SK-N-SH treated with all-trans-retinoic acid at 6 μM for 48 hours (cell line): ENCODE results near the gene COX4I2.

Experiments
- ARNTL ChIP-seq: fragments of 450-650 bp; formaldehyde crosslinking; IDR thresholded peaks from 2 replicates; pipeline ENCODE4 v1.5.0; 2020; ENCODE audit warnings: low read depth, mild to moderate bottlenecking, moderate library complexity, borderline replicate concordance
- CSDC2 ChIP-seq: fragments of 250-450 bp; sonication (Bioruptor Pico); IDR thresholded peaks from 2 replicates; pipeline ENCODE4 v1.5.0; 2020; ENCODE audit warnings: mild to moderate bottlenecking, moderate library complexity
- ESRRG ChIP-seq: fragments of 250-450 bp; sonication (Bioruptor Pico); IDR thresholded peaks from 2 replicates; pipeline ENCODE4 v1.6.1; 2021; ENCODE audit warnings: mild to moderate bottlenecking
- ISL1 ChIP-seq: fragments of 250-450 bp; sonication (Bioruptor Pico); IDR thresholded peaks from 2 replicates; pipeline ENCODE4 v2.1.2; 2022; ENCODE audit warnings: mild to moderate bottlenecking, moderate library complexity
- PPARA ChIP-seq: fragments of 250-450 bp; sonication (Bioruptor Pico); IDR thresholded peaks from 2 replicates; pipeline ENCODE4 v1.5.0; 2020; ENCODE audit warnings: mild to moderate bottlenecking, borderline replicate concordance
- TCF4 ChIP-seq: fragments of 250-450 bp; sonication (Bioruptor Pico); IDR thresholded peaks from 2 replicates; pipeline ENCODE4 v1.8.0; 2021; ENCODE audit warnings: mild to moderate bottlenecking, moderate library complexity, borderline replicate concordance
- ZFP3 ChIP-seq: fragments of 250-450 bp; sonication (Bioruptor Pico); IDR thresholded peaks from 2 replicates; pipeline ENCODE4 v1.5.0; 2020; ENCODE audit warnings: mild to moderate bottlenecking, moderate library complexity
- ZNF70 ChIP-seq: fragments of 450-650 bp; formaldehyde crosslinking; IDR thresholded peaks from 2 replicates; pipeline ENCODE4 v1.5.0; 2020; ENCODE audit warnings: mild to moderate bottlenecking, moderate library complexity
- ZNF8 ChIP-seq: fragments of 450-650 bp; formaldehyde crosslinking; IDR thresholded peaks from 2 replicates; pipeline ENCODE4 v1.5.0; 2020; ENCODE audit warnings: mild to moderate bottlenecking, moderate library complexity
- TF ChIP-seq, protein P1 (sequence below): fragments of 250-450 bp; sonication (Bioruptor Pico); IDR thresholded peaks from 2 replicates; pipeline ENCODE4 v1.8.0; 2020; ENCODE audit warnings: mild to moderate bottlenecking, moderate library complexity, borderline replicate concordance
- TF ChIP-seq, protein P2 (sequence below): fragments of 250-450 bp; sonication (Bioruptor Pico); IDR thresholded peaks from 2 replicates; pipeline ENCODE4 v1.5.1; 2020; ENCODE audit warnings: low read depth, mild to moderate bottlenecking, moderate library complexity
- TF ChIP-seq, protein P3 (sequence below): fragments of 250-450 bp; sonication (Bioruptor Pico); IDR thresholded peaks from 2 replicates; pipeline ENCODE4 v1.5.0; 2020; ENCODE audit warnings: mild to moderate bottlenecking, moderate library complexity

DNA sequence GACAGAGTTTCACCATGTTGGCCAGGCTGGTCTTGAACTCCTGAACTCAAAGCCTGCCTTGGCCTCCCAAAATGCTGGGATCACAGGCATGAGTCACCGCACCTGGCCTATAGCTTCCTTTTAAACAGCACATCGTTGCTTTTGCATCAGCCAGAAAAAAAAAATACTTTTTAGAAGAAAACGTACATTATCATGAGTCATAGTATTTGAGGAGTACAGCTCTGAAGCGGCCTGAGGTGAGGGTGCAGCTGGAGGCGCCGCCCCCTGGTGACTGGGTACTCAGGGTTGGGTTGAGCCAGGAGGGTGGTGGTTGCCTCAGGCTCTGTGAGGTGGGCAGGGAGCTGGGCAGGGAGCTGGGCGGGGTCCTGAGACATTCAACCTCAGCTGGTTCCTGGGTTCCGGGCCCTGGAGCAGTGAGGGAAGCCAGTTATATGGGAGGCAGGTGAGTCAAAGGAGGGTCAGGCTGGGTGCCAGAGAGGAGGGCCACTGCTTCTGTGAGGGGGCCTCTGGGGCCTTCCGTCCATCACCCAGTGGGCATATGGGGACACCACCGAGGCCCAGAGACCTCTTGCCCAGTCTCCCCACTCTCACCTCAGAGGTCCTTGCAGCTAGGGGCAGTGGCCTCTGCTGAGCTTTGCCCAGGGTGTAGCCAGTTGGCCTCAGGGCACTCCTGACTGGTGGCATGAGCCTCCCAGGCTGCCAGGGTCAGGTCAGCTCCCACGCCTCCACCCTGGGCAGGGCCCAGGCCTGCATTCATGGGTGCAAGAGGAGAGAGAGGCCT is 44.3 kb upstream of the COX4I2 start:
- TF ChIP-seq ZFP3 (CRISPR knock-in tag) (no peak), ARNTL (CRISPR knock-in tag) (no peak), ISL1 (CRISPR knock-in tag) (no peak), CSDC2 (CRISPR knock-in tag) (no peak), ZNF8 (CRISPR knock-in tag) (no peak), PPARA (no peak), TCF4 (CRISPR knock-in tag) (no peak), ZNF70 (CRISPR knock-in tag) (no peak), ESRRG (CRISPR knock-in tag) (no peak)
- TF ChIP-seq, protein P1, sequence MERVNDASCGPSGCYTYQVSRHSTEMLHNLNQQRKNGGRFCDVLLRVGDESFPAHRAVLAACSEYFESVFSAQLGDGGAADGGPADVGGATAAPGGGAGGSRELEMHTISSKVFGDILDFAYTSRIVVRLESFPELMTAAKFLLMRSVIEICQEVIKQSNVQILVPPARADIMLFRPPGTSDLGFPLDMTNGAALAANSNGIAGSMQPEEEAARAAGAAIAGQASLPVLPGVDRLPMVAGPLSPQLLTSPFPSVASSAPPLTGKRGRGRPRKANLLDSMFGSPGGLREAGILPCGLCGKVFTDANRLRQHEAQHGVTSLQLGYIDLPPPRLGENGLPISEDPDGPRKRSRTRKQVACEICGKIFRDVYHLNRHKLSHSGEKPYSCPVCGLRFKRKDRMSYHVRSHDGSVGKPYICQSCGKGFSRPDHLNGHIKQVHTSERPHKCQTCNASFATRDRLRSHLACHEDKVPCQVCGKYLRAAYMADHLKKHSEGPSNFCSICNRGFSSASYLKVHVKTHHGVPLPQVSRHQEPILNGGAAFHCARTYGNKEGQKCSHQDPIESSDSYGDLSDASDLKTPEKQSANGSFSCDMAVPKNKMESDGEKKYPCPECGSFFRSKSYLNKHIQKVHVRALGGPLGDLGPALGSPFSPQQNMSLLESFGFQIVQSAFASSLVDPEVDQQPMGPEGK (CRISPR knock-in tag): no peak
- TF ChIP-seq, protein P2, sequence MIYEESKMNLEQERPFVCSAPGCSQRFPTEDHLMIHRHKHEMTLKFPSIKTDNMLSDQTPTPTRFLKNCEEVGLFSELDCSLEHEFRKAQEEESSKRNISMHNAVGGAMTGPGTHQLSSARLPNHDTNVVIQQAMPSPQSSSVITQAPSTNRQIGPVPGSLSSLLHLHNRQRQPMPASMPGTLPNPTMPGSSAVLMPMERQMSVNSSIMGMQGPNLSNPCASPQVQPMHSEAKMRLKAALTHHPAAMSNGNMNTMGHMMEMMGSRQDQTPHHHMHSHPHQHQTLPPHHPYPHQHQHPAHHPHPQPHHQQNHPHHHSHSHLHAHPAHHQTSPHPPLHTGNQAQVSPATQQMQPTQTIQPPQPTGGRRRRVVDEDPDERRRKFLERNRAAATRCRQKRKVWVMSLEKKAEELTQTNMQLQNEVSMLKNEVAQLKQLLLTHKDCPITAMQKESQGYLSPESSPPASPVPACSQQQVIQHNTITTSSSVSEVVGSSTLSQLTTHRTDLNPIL (CRISPR knock-in tag): no peak
- TF ChIP-seq, protein P3, sequence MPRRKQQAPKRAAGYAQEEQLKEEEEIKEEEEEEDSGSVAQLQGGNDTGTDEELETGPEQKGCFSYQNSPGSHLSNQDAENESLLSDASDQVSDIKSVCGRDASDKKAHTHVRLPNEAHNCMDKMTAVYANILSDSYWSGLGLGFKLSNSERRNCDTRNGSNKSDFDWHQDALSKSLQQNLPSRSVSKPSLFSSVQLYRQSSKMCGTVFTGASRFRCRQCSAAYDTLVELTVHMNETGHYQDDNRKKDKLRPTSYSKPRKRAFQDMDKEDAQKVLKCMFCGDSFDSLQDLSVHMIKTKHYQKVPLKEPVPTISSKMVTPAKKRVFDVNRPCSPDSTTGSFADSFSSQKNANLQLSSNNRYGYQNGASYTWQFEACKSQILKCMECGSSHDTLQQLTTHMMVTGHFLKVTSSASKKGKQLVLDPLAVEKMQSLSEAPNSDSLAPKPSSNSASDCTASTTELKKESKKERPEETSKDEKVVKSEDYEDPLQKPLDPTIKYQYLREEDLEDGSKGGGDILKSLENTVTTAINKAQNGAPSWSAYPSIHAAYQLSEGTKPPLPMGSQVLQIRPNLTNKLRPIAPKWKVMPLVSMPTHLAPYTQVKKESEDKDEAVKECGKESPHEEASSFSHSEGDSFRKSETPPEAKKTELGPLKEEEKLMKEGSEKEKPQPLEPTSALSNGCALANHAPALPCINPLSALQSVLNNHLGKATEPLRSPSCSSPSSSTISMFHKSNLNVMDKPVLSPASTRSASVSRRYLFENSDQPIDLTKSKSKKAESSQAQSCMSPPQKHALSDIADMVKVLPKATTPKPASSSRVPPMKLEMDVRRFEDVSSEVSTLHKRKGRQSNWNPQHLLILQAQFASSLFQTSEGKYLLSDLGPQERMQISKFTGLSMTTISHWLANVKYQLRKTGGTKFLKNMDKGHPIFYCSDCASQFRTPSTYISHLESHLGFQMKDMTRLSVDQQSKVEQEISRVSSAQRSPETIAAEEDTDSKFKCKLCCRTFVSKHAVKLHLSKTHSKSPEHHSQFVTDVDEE (CRISPR knock-in tag): no peak
